Liver (tissue), 3 donors: ENCODE data around the gene P3H2.

ENCODE experiments used
- EGR1 ChIP-seq, 2 donors: IDR thresholded peaks; 2 replicates each; pipeline ENCODE4 v1.6.1; 2016 to 2018; ENCODE audit warnings: antibody characterized with exemption in 2 of 2, low read depth in 2 of 2
- FOXA1 ChIP-seq: IDR thresholded peaks from 2 replicates; pipeline ENCODE4 v1.6.1; 2016; ENCODE audit warnings: antibody characterized with exemption
- FOXA2 ChIP-seq: IDR thresholded peaks from 2 replicates; pipeline ENCODE4 v1.6.1; 2016; ENCODE audit warnings: antibody characterized with exemption
- GABPA ChIP-seq, 2 donors: IDR thresholded peaks in 1 of 2; conservative IDR thresholded peaks in 1 of 2; 2 replicates each; pipeline ENCODE4 v1.6.1; 2016; ENCODE audit warnings: antibody characterized with exemption in 2 of 2, mild to moderate bottlenecking in 1 of 2, moderate library complexity in 1 of 2
- HNF4A ChIP-seq, 2 donors: conservative IDR thresholded peaks; 2 replicates each; pipeline ENCODE4 v1.6.1; 2016; ENCODE audit warnings: antibody characterized with exemption in 2 of 2, mild to moderate bottlenecking in 2 of 2
- JUND ChIP-seq, 2 donors: IDR thresholded peaks; 2 replicates each; pipeline ENCODE4 v1.6.1; 2016; ENCODE audit warnings: antibody characterized with exemption in 2 of 2
- RAD21 ChIP-seq, 2 donors: IDR thresholded peaks; 2 replicates each; pipeline ENCODE4 v1.6.1; 2016; ENCODE audit warnings: antibody characterized with exemption in 2 of 2, mild to moderate bottlenecking in 2 of 2
- SP1 ChIP-seq: IDR thresholded peaks from 2 replicates; pipeline ENCODE4 v1.6.1; 2018; ENCODE audit warnings: antibody characterized with exemption, mild to moderate bottlenecking
- TAF1 ChIP-seq: conservative IDR thresholded peaks from 2 replicates; pipeline ENCODE4 v1.6.1; 2016; ENCODE audit warnings: antibody characterized with exemption, mild to moderate bottlenecking
- YY1 ChIP-seq: IDR thresholded peaks from 2 replicates; pipeline ENCODE4 v1.6.1; 2016; ENCODE audit warnings: antibody characterized with exemption, mild to moderate bottlenecking
- TF ChIP-seq, protein P1 (sequence below): fragments of 150-350 bp; IDR thresholded peaks from 2 replicates; pipeline ENCODE4 v1.5.1; 2017; ENCODE audit warnings: improper control_type of control experiment, low read depth, low read length; ENCODE audit not compliant: missing input control
- TF ChIP-seq, protein P2 (sequence below): IDR thresholded peaks from 2 replicates; pipeline ENCODE4 v1.6.1; 2016; ENCODE audit warnings: antibody characterized with exemption, mild to moderate bottlenecking
- TF ChIP-seq, protein P3 (sequence below): IDR thresholded peaks from 2 replicates; pipeline ENCODE4 v1.6.1; 2016; ENCODE audit warnings: antibody characterized with exemption
- TF ChIP-seq, protein P4 (sequence below): IDR thresholded peaks from 2 replicates; pipeline ENCODE4 v1.6.1; 2016; ENCODE audit warnings: antibody characterized with exemption
- donor health status: healthy.
- donor health status: healthy.

DNA sequence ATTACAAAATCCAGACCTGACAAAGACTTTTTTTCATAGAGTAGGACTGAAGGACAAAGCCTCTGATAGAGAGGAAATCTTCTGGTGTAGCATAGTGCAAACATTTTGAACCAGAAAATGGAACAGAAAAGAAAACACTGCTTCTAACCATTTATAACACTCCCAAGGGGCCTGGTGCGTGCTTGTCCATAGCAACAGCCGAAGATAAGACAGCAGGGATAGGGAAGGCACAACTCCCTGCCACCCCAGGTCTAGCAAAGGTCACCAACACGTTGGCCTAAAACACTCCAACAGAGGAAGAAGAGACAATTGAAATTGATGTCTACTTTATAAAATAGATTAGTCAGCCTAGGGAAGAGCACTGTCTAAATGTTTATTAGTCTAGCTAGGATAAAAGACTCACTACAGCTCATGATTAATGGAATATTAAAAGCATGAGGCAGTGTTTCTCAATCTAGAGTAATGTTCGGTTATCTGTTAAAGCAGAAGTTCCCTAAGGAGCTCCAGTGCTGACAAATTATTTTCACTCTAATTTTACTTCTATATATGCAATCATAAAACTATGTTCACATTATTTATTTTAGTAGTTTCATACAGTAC, 145.2 kb downstream of the P3H2 start:
- TF ChIP-seq GABPA (IDR thresholded peaks at IDR 0.05 in 1 of 2, conservative IDR thresholded peaks at IDR 0.05 in 1 of 2) (no peak), SP1 (no peak), TAF1 (no peak), FOXA2 (no peak), YY1 (no peak), JUND (IDR thresholded peaks at IDR 0.05) (no peak), HNF4A (conservative IDR thresholded peaks at IDR 0.05) (no peak), RAD21 (IDR thresholded peaks at IDR 0.05) (no peak), FOXA1 (no peak), EGR1 (IDR thresholded peaks at IDR 0.05; ENCODE audit: low read depth in 2 of 2) (no peak)
- TF ChIP-seq, protein P1, sequence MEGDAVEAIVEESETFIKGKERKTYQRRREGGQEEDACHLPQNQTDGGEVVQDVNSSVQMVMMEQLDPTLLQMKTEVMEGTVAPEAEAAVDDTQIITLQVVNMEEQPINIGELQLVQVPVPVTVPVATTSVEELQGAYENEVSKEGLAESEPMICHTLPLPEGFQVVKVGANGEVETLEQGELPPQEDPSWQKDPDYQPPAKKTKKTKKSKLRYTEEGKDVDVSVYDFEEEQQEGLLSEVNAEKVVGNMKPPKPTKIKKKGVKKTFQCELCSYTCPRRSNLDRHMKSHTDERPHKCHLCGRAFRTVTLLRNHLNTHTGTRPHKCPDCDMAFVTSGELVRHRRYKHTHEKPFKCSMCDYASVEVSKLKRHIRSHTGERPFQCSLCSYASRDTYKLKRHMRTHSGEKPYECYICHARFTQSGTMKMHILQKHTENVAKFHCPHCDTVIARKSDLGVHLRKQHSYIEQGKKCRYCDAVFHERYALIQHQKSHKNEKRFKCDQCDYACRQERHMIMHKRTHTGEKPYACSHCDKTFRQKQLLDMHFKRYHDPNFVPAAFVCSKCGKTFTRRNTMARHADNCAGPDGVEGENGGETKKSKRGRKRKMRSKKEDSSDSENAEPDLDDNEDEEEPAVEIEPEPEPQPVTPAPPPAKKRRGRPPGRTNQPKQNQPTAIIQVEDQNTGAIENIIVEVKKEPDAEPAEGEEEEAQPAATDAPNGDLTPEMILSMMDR, result no peak
- TF ChIP-seq, protein P2, sequence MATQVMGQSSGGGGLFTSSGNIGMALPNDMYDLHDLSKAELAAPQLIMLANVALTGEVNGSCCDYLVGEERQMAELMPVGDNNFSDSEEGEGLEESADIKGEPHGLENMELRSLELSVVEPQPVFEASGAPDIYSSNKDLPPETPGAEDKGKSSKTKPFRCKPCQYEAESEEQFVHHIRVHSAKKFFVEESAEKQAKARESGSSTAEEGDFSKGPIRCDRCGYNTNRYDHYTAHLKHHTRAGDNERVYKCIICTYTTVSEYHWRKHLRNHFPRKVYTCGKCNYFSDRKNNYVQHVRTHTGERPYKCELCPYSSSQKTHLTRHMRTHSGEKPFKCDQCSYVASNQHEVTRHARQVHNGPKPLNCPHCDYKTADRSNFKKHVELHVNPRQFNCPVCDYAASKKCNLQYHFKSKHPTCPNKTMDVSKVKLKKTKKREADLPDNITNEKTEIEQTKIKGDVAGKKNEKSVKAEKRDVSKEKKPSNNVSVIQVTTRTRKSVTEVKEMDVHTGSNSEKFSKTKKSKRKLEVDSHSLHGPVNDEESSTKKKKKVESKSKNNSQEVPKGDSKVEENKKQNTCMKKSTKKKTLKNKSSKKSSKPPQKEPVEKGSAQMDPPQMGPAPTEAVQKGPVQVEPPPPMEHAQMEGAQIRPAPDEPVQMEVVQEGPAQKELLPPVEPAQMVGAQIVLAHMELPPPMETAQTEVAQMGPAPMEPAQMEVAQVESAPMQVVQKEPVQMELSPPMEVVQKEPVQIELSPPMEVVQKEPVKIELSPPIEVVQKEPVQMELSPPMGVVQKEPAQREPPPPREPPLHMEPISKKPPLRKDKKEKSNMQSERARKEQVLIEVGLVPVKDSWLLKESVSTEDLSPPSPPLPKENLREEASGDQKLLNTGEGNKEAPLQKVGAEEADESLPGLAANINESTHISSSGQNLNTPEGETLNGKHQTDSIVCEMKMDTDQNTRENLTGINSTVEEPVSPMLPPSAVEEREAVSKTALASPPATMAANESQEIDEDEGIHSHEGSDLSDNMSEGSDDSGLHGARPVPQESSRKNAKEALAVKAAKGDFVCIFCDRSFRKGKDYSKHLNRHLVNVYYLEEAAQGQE, result no peak
- TF ChIP-seq, protein P3, sequence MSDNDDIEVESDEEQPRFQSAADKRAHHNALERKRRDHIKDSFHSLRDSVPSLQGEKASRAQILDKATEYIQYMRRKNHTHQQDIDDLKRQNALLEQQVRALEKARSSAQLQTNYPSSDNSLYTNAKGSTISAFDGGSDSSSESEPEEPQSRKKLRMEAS, result no peak
- TF ChIP-seq, protein P4, sequence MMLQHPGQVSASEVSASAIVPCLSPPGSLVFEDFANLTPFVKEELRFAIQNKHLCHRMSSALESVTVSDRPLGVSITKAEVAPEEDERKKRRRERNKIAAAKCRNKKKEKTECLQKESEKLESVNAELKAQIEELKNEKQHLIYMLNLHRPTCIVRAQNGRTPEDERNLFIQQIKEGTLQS, result no peak
